Endothelial cell (in vitro differentiated cells): ENCODE results near the gene KPNB1. TPM values are rescaled to one million over a fixed set of nuclear protein-coding genes. Genes with fewer than 3 reads are reported as not detected.
A peak's percentile ranks its signal among the peaks of the same experiment; 100 is the strongest.

Experiments used
- DNase-seq: peaks from one replicate; pipeline ENCODE4 v3.0.0; 2021; ENCODE audit warnings: low spot score
- H3K27ac Mint-ChIP-seq: one replicate; pipeline ENCODE4 v1.8.0; 2021; ENCODE audit warnings: mixed read lengths, inconsistent platforms; ENCODE audit not compliant: unreplicated experiment
- H3K27me3 Mint-ChIP-seq: one replicate; pipeline ENCODE4 v1.8.0; 2021; ENCODE audit warnings: mild to moderate bottlenecking, moderate library complexity, mixed read lengths, inconsistent platforms; ENCODE audit not compliant: unreplicated experiment
- H3K36me3 Mint-ChIP-seq: one replicate; pipeline ENCODE4 v1.8.0; 2021; ENCODE audit warnings: mild to moderate bottlenecking, low read depth, mixed read lengths, inconsistent platforms; ENCODE audit not compliant: unreplicated experiment
- H3K4me1 Mint-ChIP-seq: one replicate; pipeline ENCODE4 v1.8.0; 2021; ENCODE audit warnings: mild to moderate bottlenecking, mixed read lengths, inconsistent platforms; ENCODE audit not compliant: unreplicated experiment
- H3K4me3 Mint-ChIP-seq: one replicate; pipeline ENCODE4 v1.8.0; 2021; ENCODE audit warnings: mild to moderate bottlenecking, mixed read lengths, inconsistent platforms; ENCODE audit not compliant: unreplicated experiment
- H3K9me3 Mint-ChIP-seq: one replicate; pipeline ENCODE4 v1.8.0; 2021; ENCODE audit warnings: mixed read lengths, inconsistent platforms; ENCODE audit not compliant: unreplicated experiment
- CTCF ChIP-seq: fragments of 200-600 bp; sonication (generic); IDR thresholded peaks from one replicate; pipeline ENCODE4 v1.5.0; 2021; ENCODE audit warnings: antibody characterized with exemption; ENCODE audit not compliant: unreplicated experiment
- total RNA-seq: library from RNA; stranded (reverse); fragmentation: NEBNext Ultra II Directional; extraction: Animal tissue kit (Norgen Biotek cat#: 25700); gene quantifications from one replicate; pipeline ENCODE4 v1.2.1, GENCODE V29; 2021; ENCODE audit not compliant: unreplicated experiment

The KPNB1 gene
- total RNA-seq, 1 donor from 2014 or later = 376 TPM

DNA sequence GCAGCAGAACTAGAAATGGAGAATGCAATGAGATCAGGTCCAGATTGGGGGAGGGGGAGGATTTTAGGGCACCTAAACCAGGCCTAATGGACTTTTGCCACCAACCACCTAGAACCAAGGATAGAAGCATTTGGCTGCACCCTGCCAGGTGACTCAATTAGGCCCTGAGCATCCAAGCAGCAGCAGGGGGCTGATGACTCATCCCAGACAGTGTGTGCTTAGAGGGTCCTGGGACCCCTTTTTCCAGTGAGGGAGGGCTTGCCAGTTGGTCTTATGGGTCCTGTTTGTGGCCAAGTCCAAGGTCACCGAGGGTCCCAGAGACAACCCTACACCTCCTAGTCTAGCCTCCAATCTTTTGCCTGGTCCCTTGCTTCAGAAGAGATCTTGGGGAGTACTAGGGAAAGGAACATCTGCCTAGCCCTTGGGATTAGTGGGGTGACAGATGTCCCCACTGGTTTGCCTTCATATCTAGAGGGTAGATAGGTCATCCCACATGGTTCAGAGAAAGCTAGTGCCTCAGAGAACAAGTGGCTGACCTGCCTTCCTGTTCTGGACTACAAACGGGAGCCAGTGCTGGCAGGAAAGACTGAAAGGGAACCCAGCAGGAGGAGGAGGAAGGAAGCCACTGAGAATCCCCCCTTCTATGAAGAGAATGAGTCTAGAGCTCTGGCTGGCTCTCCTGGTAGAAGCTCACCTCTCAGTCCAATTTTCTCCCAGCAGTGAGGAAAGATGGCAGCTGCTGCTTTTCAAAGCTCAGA, 42.6 kb downstream of the KPNB1 start:
- no peak for TF ChIP-seq CTCF
- peak overlapping the region; percentile 25 for H3K27ac Mint-ChIP-seq
- DNase-seq = no peak
- H3K4me1 Mint-ChIP-seq = peaks cover 50% of the 10 kb centered on the region
- H3K9me3 Mint-ChIP-seq = no peaks in the 10 kb centered on the region
- no peaks in the 10 kb centered on the region for H3K27me3 Mint-ChIP-seq
- H3K4me3 Mint-ChIP-seq = peak overlapping the region; percentile 91
- peaks cover 8% of the 10 kb centered on the region for H3K36me3 Mint-ChIP-seq

- Mint-ChIP-seq H3K27ac (peak overlapping the region; percentile 57), H3K27me3 (no peaks in the 10 kb centered on the region), H3K36me3 (peaks cover 9% of the 10 kb centered on the region), H3K4me1 (peaks cover 52% of the 10 kb centered on the region), H3K9me3 (no peaks in the 10 kb centered on the region), H3K4me3 (peak overlapping the region; percentile 91)
- DNase-seq = no peak
- no peak for TF ChIP-seq CTCF
These were observed 43.4 kb downstream of the KPNB1 start for GRCh38 chr17:47692895-47693730.

DNA sequence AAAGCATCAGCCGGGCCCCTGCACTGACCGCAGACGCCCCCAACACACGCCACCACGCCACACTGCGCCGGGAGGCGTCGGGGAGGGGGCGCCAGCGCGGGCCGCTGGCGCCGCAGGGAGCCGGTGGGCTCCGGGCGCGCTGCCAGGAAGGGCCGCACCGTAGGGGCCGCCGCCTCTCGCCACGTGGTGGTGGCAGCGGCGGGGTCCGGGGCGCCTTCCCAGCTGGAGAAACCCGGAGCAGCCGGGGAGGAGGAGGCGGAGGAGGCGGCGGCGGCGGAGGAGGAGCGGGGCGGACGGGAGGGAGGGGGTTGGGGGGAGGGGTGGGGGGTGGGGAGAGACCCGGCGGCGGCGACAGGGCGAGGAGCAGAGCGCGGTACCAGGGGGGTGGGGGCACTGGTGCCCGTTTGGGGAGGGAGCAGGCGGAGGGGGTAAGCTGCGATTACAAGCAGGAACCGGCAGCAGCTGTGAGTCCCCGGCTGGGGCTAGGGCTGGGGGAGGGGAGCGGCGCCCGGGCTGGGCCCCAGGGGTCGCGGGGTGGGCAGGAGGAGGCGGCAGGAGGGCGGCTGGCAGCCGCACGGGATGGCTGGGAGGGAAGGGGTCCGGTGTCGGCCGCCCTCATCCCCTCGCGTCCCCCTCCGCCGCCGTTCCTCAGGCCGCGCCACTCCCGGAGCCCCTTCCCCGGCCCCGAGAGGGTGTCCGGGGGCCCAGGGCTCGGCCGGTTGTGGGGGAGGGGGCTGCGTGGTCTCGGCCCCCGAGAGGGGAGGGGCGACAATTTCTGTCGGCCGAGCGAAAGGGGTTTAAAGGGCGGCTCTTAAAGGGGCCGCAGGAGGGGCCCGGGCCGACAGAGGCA, 44.2 kb downstream of the KPNB1 start, which contains the start of gene TBKBP1:
TBKBP1 (plus strand) TSS at position 431 of the 850 bp plus-strand sequence. CDS start 1,952 bp downstream, outside the sequence.
- Mint-ChIP-seq H3K27ac (peak within 1 kb of the TSS; percentile 87), H3K36me3 (peaks cover 14% of the 10 kb centered on the region), H3K4me3 (peak within 1 kb of the TSS; percentile 96), H3K4me1 (peaks cover 52% of the 10 kb centered on the region), H3K27me3 (peaks cover 4% of the 10 kb centered on the region), H3K9me3 (no peaks in the 10 kb centered on the region)
- peak; percentile 87 for DNase-seq
- TF ChIP-seq CTCF = no peak

DNA sequence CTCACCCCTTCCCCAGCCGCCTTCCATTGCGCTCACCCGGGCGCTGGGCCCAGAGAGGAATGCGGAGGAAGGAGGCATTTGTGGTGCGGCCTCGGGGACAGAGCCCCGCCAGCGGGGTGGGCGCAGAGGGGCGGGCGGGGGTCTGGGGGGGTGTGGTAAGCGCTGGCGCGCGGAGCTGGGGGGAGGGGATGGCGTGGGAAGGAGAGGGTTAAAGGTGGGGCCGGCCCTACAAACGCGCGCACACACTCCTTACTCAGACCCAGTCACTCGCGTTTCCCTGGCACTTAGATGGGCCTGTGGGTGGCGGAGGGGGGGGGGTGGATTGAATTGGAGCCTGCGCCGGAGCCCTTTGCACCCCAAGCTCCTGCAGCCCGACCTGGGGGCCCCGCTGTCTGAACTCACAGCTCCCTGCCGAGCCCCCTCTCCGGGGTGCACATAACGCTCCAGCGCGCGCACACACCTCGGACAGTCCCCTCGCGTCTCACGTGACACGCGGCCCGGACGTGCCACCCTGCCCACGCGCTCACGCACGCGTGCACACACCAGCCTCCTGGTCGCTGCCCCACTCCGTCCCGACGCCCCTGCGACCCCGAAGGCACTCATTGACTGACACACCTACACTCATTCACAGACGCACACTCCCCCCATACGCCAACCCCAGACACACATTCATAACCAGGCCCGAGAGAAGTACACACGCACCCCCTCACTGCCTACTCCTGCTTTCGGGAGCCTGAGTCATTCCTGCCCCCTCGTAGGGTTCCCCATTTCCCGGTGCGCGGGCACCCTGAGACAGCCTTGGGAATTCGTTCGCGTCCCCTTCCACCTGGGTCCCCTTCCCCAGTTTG, 45.1 kb downstream of the KPNB1 start:
- H3K9me3 Mint-ChIP-seq = no peaks in the 10 kb centered on the region
- H3K4me1 Mint-ChIP-seq = peaks cover 52% of the 10 kb centered on the region
- H3K36me3 Mint-ChIP-seq = peaks cover 17% of the 10 kb centered on the region
- peaks cover 5% of the 10 kb centered on the region for H3K27me3 Mint-ChIP-seq
- DNase-seq = peak; percentile 37
- H3K27ac Mint-ChIP-seq = peak overlapping the region; percentile 87
- peak overlapping the region; percentile 96 for H3K4me3 Mint-ChIP-seq
- no peak for TF ChIP-seq CTCF
